Measurements from ENCODE around the gene CNDP2.
A peak's percentile ranks its signal among the peaks of the same experiment; 100 is the strongest.

The CNDP2 gene

DNA sequence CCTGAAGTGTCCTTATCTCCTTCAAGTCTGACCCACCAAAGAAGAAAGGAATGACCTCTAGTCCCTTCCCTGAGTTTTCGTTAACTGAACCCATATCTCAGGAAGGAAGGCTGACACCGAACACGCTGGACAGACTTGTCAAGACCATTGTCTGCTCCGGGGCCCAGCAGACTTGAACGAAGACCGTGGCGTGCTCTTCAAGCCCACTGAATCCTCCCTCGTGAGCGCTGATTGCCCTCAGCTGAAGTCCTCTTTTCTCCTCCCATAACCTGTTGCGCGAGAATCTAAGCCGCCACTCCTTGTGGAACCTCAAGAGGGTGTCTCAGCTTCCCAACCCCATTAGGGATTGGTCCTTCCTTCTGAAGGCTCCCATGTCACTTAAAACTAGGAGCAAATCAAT, 37.5 kb downstream of the CNDP2 start:
- no peak for DNase-seq
- TF ChIP-seq EZH2 (optimal IDR thresholded peaks at IDR 0.05; ENCODE audit: low read depth, low read length) = no peak
- TF ChIP-seq, protein P1, sequence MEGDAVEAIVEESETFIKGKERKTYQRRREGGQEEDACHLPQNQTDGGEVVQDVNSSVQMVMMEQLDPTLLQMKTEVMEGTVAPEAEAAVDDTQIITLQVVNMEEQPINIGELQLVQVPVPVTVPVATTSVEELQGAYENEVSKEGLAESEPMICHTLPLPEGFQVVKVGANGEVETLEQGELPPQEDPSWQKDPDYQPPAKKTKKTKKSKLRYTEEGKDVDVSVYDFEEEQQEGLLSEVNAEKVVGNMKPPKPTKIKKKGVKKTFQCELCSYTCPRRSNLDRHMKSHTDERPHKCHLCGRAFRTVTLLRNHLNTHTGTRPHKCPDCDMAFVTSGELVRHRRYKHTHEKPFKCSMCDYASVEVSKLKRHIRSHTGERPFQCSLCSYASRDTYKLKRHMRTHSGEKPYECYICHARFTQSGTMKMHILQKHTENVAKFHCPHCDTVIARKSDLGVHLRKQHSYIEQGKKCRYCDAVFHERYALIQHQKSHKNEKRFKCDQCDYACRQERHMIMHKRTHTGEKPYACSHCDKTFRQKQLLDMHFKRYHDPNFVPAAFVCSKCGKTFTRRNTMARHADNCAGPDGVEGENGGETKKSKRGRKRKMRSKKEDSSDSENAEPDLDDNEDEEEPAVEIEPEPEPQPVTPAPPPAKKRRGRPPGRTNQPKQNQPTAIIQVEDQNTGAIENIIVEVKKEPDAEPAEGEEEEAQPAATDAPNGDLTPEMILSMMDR (IDR thresholded peaks at IDR 0.05; ENCODE audit: low read length) = no peak
- no peak for TF ChIP-seq EZH2phosphoT487 (IDR thresholded peaks at IDR 0.05; ENCODE audit: low read length)
- no peaks in the 10 kb centered on the region for H3K27me3 ChIP-seq (replicated peaks; ENCODE audit: insufficient read depth, low read length)
- no peak overlapping the region for H2AFZ ChIP-seq (ENCODE audit: low read length)
- H3K4me3 ChIP-seq (ENCODE audit: low read length) = no peak overlapping the region
- peaks cover 15% of the 10 kb centered on the region for H3F3A ChIP-seq (ENCODE audit: insufficient read depth, low read length)
- H4K20me1 ChIP-seq (ENCODE audit: insufficient read depth, low read length) = no peaks in the 10 kb centered on the region
- no peak overlapping the region for H3K4me2 ChIP-seq (ENCODE audit: low read depth, low read length)
- no peak overlapping the region for H3K9ac ChIP-seq (ENCODE audit: low read length)
- H3K9me2 ChIP-seq (replicated peaks; ENCODE audit: insufficient read depth, low read length) = no peaks in the 10 kb centered on the region
- H3K9me3 ChIP-seq (replicated peaks; ENCODE audit: insufficient read depth, low read length) = no peaks in the 10 kb centered on the region
- H3K36me3 ChIP-seq (replicated peaks; ENCODE audit: insufficient read depth, low read length) = no peaks in the 10 kb centered on the region
- H3K27ac ChIP-seq (ENCODE audit: low read length) = no peak overlapping the region
- peaks cover 26% of the 10 kb centered on the region for H3K4me1 ChIP-seq (ENCODE audit: low read length)
- H3K79me2 ChIP-seq (ENCODE audit: low read length) = no peaks in the 10 kb centered on the region

DNA sequence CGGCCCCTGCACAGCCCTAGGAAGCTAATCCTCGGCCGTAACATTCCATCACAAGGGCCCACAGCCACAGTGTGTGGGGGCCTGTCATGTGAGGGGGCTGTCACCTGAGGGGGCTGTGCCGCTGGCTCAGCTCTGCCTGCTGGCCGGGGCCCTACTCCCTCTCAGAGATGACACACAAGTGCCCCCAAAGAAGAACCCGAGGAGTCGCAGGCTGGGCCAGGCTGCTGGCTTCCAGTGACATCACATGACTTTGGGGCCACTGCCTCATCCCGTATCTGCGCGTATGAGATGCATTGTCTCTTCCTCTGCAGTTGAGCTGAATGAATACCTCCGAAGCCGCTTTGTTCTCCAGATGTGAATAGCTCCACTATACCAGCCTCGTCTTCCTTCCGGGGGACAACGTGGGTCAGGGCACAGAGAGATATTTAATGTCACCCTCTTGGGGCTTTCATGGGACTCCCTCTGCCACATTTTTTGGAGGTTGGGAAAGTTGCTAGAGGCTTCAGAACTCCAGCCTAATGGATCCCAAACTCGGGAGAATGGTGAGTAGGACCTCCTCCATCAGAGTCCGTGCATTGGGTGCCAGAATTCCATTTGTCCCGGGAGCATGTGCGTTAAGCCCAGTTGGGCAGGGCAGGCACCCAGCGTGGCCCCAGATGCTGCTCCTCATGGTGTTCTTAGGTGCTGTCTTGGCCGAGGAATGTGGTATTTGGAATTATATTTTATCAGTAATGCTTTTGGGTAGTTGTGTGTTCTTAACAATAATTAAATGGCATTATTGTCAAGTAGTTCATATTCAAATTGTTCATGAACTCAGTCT, 38.2 kb downstream of the CNDP2 start, which contains the start of gene CNDP1:
TSS of gene CNDP1 (plus strand) at position 351 of the 820 bp plus-strand sequence. CDS start at position 519, 168 bp downstream.
- peak within 1 kb of the TSS; percentile 64 for H3K4me2 ChIP-seq (ENCODE audit: low read depth, low read length)
- H3K9me3 ChIP-seq (replicated peaks; ENCODE audit: insufficient read depth, low read length) = no peaks in the 10 kb centered on the region

DNA sequence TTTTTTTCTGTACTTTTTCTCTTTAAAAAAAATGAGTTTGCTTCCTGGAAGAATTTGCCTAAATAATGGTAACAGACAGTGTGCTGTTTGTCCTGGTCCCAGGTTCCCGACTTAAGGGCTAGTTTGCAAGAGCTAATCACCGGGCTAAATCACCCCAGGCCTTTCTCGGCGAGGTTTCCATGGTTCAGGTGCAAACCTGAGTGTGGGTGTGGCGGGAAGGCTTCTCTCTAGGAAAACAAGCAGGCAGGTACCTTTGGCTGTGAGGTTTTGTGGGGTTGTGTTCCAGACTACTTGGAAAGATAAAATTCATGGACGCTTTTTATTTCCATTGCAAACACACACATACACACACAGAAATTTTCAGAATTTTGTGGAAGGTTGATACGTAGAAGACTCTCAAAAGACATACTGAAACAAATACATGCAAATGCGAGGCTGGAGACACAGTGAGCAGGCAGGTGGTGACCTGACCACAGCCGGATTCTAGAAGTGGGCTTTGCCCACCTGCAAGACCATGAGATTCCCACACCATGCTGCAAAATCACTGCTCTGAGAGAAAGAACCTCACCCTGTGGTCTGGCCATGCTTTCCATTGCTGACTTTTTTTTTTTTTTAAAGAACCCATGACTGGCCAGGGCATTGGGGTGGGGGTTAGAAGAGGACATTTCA, 39.0 kb downstream of the CNDP2 start:
- no peaks in the 10 kb centered on the region for H3K9me2 ChIP-seq (replicated peaks; ENCODE audit: insufficient read depth, low read length)
- no peaks in the 10 kb centered on the region for H4K20me1 ChIP-seq (ENCODE audit: insufficient read depth, low read length)
- TF ChIP-seq EZH2phosphoT487 (IDR thresholded peaks at IDR 0.05; ENCODE audit: low read length) = no peak
- TF ChIP-seq, protein P1 (IDR thresholded peaks at IDR 0.05; ENCODE audit: low read length) = no peak
- TF ChIP-seq EZH2 (optimal IDR thresholded peaks at IDR 0.05; ENCODE audit: low read depth, low read length) = no peak
- peak overlapping the region; percentile 86 for H3K27ac ChIP-seq (ENCODE audit: low read length)
- peak overlapping the region; percentile 64 for H3K4me2 ChIP-seq (ENCODE audit: low read depth, low read length)
- no peaks in the 10 kb centered on the region for H3K27me3 ChIP-seq (replicated peaks; ENCODE audit: insufficient read depth, low read length)
- peak overlapping the region; percentile 30 for H3K4me3 ChIP-seq (ENCODE audit: low read length)
- peaks cover 15% of the 10 kb centered on the region for H3F3A ChIP-seq (ENCODE audit: insufficient read depth, low read length)
- no peaks in the 10 kb centered on the region for H3K9me3 ChIP-seq (replicated peaks; ENCODE audit: insufficient read depth, low read length)
- no peaks in the 10 kb centered on the region for H3K79me2 ChIP-seq (ENCODE audit: low read length)
- H3K4me1 ChIP-seq (ENCODE audit: low read length) = peaks cover 16% of the 10 kb centered on the region
- H3K9ac ChIP-seq (ENCODE audit: low read length) = peak overlapping the region; percentile 38
- no peaks in the 10 kb centered on the region for H3K36me3 ChIP-seq (replicated peaks; ENCODE audit: insufficient read depth, low read length)
- H2AFZ ChIP-seq (ENCODE audit: low read length) = 0 out of 2 replicates have a peak overlapping the region, but pooled peaks have one; percentile 49
- DNase-seq = peak; percentile 91

More for the DNA sequence above, 38.2 kb downstream of the CNDP2 start, which contains the start of gene CNDP1:
- Histone ChIP-seq H2AFZ (ENCODE audit: low read length) (0 out of 2 replicates have a peak within 1 kb of the TSS, but pooled peaks have one; percentile 49), H3K27ac (ENCODE audit: low read length) (peak within 1 kb of the TSS; percentile 86), H4K20me1 (ENCODE audit: insufficient read depth, low read length) (no peaks in the 10 kb centered on the region), H3F3A (ENCODE audit: insufficient read depth, low read length) (peaks cover 15% of the 10 kb centered on the region), H3K79me2 (ENCODE audit: low read length) (no peaks in the 10 kb centered on the region), H3K36me3 (replicated peaks; ENCODE audit: insufficient read depth, low read length) (no peaks in the 10 kb centered on the region), H3K4me1 (ENCODE audit: low read length) (peaks cover 19% of the 10 kb centered on the region), H3K27me3 (replicated peaks; ENCODE audit: insufficient read depth, low read length) (no peaks in the 10 kb centered on the region), H3K9ac (ENCODE audit: low read length) (peak within 1 kb of the TSS; percentile 38), H3K4me3 (ENCODE audit: low read length) (peak within 1 kb of the TSS; percentile 30; the same call in 1 of the 2 replicates), H3K9me2 (replicated peaks; ENCODE audit: insufficient read depth, low read length) (no peaks in the 10 kb centered on the region)
- TF ChIP-seq, protein P1 (IDR thresholded peaks at IDR 0.05; ENCODE audit: low read length) = no peak
- TF ChIP-seq EZH2phosphoT487 (IDR thresholded peaks at IDR 0.05; ENCODE audit: low read length) = no peak
- no peak for TF ChIP-seq EZH2 (optimal IDR thresholded peaks at IDR 0.05; ENCODE audit: low read depth, low read length)
- DNase-seq = no peak

Data from MM.1S (cell line).